Hepatocyte (in vitro differentiated cells): ENCODE measurements around the gene VWF.

Experiments used
- CTCF ChIP-seq: fragments of 200-600 bp; sonication (generic); IDR thresholded peaks from 2 replicates; pipeline ENCODE4 v1.5.1; 2016; ENCODE audit warnings: antibody characterized with exemption, mild to moderate bottlenecking; ENCODE audit not compliant: poor library complexity
- EZH2 ChIP-seq: fragments of 200-600 bp; sonication (generic); IDR thresholded peaks from 2 replicates; pipeline ENCODE4 v1.6.1; 2016; ENCODE audit warnings: antibody characterized with exemption, mild to moderate bottlenecking, borderline replicate concordance
- EZH2phosphoT487 ChIP-seq: fragments of 200-600 bp; sonication (generic); IDR thresholded peaks from one replicate; pipeline ENCODE4 v1.6.1; 2018; ENCODE audit warnings: antibody characterized with exemption, mild to moderate bottlenecking, low read depth, moderate library complexity; ENCODE audit not compliant: unreplicated experiment, severe bottlenecking

GRCh38 chr12:6096527-6096926 is 27.9 kb downstream of the VWF start:
- no peak for TF ChIP-seq CTCF
- no peak for TF ChIP-seq EZH2phosphoT487
- no peak for TF ChIP-seq EZH2
